Natural killer cell (primary cell): Measurements from ENCODE around the gene POLA1. TPM values are rescaled to one million over a fixed set of nuclear protein-coding genes. Genes with fewer than 3 reads are reported as not detected.

Experiments
- ATAC-seq, 3 donors: fragments of 150-1000 bp in 2 of 3; fragments of 200-7000 bp in 1 of 3; cut with Tn5 transposase; 1 replicate in 1 of 3; 2 replicates in 2 of 3; pipeline ENCODE4 v1.10.0; 2021; ENCODE audit warnings: mild to moderate bottlenecking in 2 of 3, moderate library complexity in 2 of 3
- DNase-seq, 2 donors: peaks; one replicate each; pipeline versions ENCODE4 v3.0.0 to v3.0.0-alpha.2; 2013 to 2021; ENCODE audit warnings: mixed read lengths in 1 of 2
- H3K27ac ChIP-seq: one replicate; pipeline ENCODE4 v1.5.1; 2013; ENCODE audit warnings: mild to moderate bottlenecking, low read length
- H3K27me3 ChIP-seq: one replicate; pipeline ENCODE4 v1.6.1; 2013; ENCODE audit warnings: low read length; ENCODE audit not compliant: control insufficient read depth, insufficient read depth
- H3K36me3 ChIP-seq: one replicate; pipeline ENCODE4 v1.6.1; 2013; ENCODE audit warnings: low read length; ENCODE audit not compliant: control insufficient read depth, insufficient read depth
- H3K4me1 ChIP-seq: one replicate; pipeline ENCODE4 v1.6.1; 2013; ENCODE audit warnings: low read length; ENCODE audit not compliant: control insufficient read depth, insufficient read depth
- H3K4me3 ChIP-seq: one replicate; pipeline ENCODE4 v1.5.1; 2013; ENCODE audit warnings: low read length
- H3K9me3 ChIP-seq: one replicate; pipeline ENCODE4 v1.6.1; 2013; ENCODE audit warnings: low read length; ENCODE audit not compliant: control insufficient read depth, insufficient read depth
- H3K27ac Mint-ChIP-seq, 2 donors: one replicate each; pipeline ENCODE4 v1.8.0; 2022; ENCODE audit warnings: mild to moderate bottlenecking in 2 of 2, mixed read lengths in 2 of 2, moderate library complexity in 1 of 2
- H3K27me3 Mint-ChIP-seq, 2 donors: one replicate each; pipeline ENCODE4 v1.8.0; 2022; ENCODE audit warnings: low read depth in 2 of 2, mixed read lengths in 2 of 2
- H3K36me3 Mint-ChIP-seq: one replicate; pipeline ENCODE4 v1.8.0; 2022; ENCODE audit warnings: mixed read lengths
- H3K4me1 Mint-ChIP-seq, 2 donors: one replicate each; pipeline ENCODE4 v1.8.0; 2022; ENCODE audit warnings: mixed read lengths in 2 of 2
- H3K4me3 Mint-ChIP-seq: one replicate; pipeline ENCODE4 v1.8.0; 2022; ENCODE audit warnings: mild to moderate bottlenecking, moderate library complexity, mixed read lengths
- H3K9me3 Mint-ChIP-seq, 2 donors: one replicate each; pipeline ENCODE4 v1.8.0; 2022; ENCODE audit warnings: mixed read lengths in 2 of 2
- WGBS: methylation state at CpG from one replicate; pipeline ENCODE4 v1.1.7; 2013; ENCODE audit warnings: missing lambda C conversion rate; ENCODE audit not compliant: insufficient coverage; 5-methylcytosine and 5-hydroxymethylcytosine counted together
- intact Hi-C: fragments of 100-400 bp; cut with micrococcal nuclease; formaldehyde crosslinking; loops from one replicate; pipeline ENCODE4 v1.14.2; 2022
- total RNA-seq, 4 donors: library from RNA; stranded (reverse); fragments of 120-200 nt in 1 of 4; gene quantifications; one replicate each; pipeline versions ENCODE4 v1.2.3 to v1.2.4, GENCODE V29; 2013 to 2022
- TF ChIP-seq, protein P1 (sequence below): fragments of 200-600 bp; IDR thresholded peaks from one replicate; pipeline ENCODE4 v1.8.0; 2022; ENCODE audit warnings: antibody characterized with exemption

Gene POLA1
- total RNA-seq, 3 donors from 2014 or later (not counting 1 experiment from before 2014, with no cell fraction given) = 11.1 to 12.6 (median 11.3) TPM

DNA sequence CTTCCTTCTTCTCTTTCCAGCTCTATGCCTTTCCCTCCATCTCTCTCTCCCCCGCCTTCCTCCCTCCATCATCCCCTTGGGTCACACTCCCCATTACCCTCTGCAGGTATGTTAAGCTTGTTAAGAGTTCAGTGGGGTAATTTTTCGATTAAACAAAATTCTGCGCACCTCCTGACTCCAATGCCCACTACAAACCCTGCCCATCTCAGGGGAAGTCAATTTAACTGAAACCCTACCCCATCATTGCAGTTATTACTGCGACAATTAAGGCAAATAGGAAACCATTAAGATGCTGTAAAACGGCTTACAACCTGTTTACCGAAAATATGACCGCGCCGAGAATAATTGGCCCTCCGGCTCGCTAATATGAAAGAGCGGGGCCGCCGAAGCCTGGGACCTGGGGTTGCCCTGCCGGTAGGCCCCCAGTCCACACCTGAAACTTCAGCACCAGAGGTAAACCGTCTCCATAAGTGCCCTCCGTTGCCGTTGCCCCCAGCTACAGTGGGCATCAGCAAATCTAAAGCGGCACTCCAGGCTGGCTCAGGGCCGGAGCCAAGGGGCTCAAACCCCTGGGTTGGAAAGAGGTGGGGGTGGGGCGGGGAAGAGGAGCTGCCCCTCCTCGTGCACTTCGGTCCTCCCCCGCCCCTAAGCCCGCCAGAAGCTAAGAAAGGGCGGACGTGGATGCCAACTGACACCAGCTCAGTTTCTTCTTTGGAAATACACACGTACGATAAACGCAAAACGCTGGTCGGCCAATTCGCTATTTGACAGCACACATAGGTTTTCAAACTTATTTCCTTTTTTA lies 317.3 kb downstream of the POLA1 start:
- no peak for ATAC-seq
- Mint-ChIP-seq H3K4me1 (peaks cover under 1 to 23% of the 10 kb centered on the region in 2 donors), H3K36me3 (no peaks in the 10 kb centered on the region), H3K27me3 (peaks cover 36 to 56% of the 10 kb centered on the region in 2 donors), H3K27ac (no peak overlapping the region), H3K9me3 (no peaks in the 10 kb centered on the region), H3K4me3 (no peak overlapping the region)
- Histone ChIP-seq H3K9me3 (no peaks in the 10 kb centered on the region), H3K36me3 (no peaks in the 10 kb centered on the region), H3K27me3 (peaks cover 19% of the 10 kb centered on the region), H3K4me1 (peaks cover 16% of the 10 kb centered on the region), H3K27ac (no peak overlapping the region), H3K4me3 (no peak overlapping the region)
- intact Hi-C loops = no loop called here
- no peak for DNase-seq
- TF ChIP-seq, protein P1, sequence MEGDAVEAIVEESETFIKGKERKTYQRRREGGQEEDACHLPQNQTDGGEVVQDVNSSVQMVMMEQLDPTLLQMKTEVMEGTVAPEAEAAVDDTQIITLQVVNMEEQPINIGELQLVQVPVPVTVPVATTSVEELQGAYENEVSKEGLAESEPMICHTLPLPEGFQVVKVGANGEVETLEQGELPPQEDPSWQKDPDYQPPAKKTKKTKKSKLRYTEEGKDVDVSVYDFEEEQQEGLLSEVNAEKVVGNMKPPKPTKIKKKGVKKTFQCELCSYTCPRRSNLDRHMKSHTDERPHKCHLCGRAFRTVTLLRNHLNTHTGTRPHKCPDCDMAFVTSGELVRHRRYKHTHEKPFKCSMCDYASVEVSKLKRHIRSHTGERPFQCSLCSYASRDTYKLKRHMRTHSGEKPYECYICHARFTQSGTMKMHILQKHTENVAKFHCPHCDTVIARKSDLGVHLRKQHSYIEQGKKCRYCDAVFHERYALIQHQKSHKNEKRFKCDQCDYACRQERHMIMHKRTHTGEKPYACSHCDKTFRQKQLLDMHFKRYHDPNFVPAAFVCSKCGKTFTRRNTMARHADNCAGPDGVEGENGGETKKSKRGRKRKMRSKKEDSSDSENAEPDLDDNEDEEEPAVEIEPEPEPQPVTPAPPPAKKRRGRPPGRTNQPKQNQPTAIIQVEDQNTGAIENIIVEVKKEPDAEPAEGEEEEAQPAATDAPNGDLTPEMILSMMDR = no peak
- 6% methylated on average over 30 of the region's 33 CpGs for WGBS

GRCh38 chrX:25011589-25012432 lies 318.1 kb downstream of the POLA1 start:
- Histone ChIP-seq H3K36me3 (no peaks in the 10 kb centered on the region), H3K4me1 (peaks cover 18% of the 10 kb centered on the region), H3K27me3 (peaks cover 24% of the 10 kb centered on the region), H3K9me3 (no peaks in the 10 kb centered on the region), H3K4me3 (no peak overlapping the region), H3K27ac (no peak overlapping the region)
- intact Hi-C loops = no loop called here
- WGBS = 6% methylated on average over 27 of the region's 32 CpGs
- H3K27me3 Mint-ChIP-seq = peaks cover 36 to 56% of the 10 kb centered on the region in 2 donors
- no peaks in the 10 kb centered on the region for H3K9me3 Mint-ChIP-seq
- peaks cover 4 to 19% of the 10 kb centered on the region in 2 donors for H3K4me1 Mint-ChIP-seq
- H3K27ac Mint-ChIP-seq = no peak overlapping the region
- H3K36me3 Mint-ChIP-seq = no peaks in the 10 kb centered on the region
- TF ChIP-seq, protein P1 = no peak
- ATAC-seq = no peak
- DNase-seq = no peak
- H3K4me3 Mint-ChIP-seq = peak overlapping the region; percentile 58

GRCh38 chrX:25012433-25012735 lies 318.7 kb downstream of the POLA1 start:
- Mint-ChIP-seq H3K36me3 (no peaks in the 10 kb centered on the region), H3K27me3 (peaks cover 37 to 60% of the 10 kb centered on the region in 2 donors), H3K4me3 (peak overlapping the region; percentile 58), H3K9me3 (no peaks in the 10 kb centered on the region), H3K27ac (no peak overlapping the region), H3K4me1 (peaks cover 4 to 18% of the 10 kb centered on the region in 2 donors)
- Histone ChIP-seq H3K27me3 (peaks cover 26% of the 10 kb centered on the region), H3K27ac (no peak overlapping the region), H3K9me3 (no peaks in the 10 kb centered on the region), H3K4me3 (no peak overlapping the region), H3K4me1 (peaks cover 18% of the 10 kb centered on the region), H3K36me3 (no peaks in the 10 kb centered on the region)
- 0% methylated on average over 16 of the region's 19 CpGs for WGBS
- ATAC-seq = no peak
- TF ChIP-seq, protein P1 = no peak
- intact Hi-C loops = no loop called here
- DNase-seq = no peak
